Left kidney (tissue), 2 donors: ENCODE results near the gene ZNF862. TPM values are rescaled to one million over a fixed set of nuclear protein-coding genes. Genes with fewer than 3 reads are reported as not detected.

Source experiments
- DNase-seq: peaks from one replicate; pipeline ENCODE4 v3.0.0-alpha.2; 2013
- polyA plus RNA-seq: library from polyadenylated mRNA; unstranded; fragments of 120-200 nt; gene quantifications from one replicate; pipeline ENCODE4 v1.2.1, GENCODE V29; 2013; ENCODE audit not compliant: insufficient read length

ZNF862 gene
- polyA plus RNA-seq, 1 donor, result 27.0 TPM

DNA sequence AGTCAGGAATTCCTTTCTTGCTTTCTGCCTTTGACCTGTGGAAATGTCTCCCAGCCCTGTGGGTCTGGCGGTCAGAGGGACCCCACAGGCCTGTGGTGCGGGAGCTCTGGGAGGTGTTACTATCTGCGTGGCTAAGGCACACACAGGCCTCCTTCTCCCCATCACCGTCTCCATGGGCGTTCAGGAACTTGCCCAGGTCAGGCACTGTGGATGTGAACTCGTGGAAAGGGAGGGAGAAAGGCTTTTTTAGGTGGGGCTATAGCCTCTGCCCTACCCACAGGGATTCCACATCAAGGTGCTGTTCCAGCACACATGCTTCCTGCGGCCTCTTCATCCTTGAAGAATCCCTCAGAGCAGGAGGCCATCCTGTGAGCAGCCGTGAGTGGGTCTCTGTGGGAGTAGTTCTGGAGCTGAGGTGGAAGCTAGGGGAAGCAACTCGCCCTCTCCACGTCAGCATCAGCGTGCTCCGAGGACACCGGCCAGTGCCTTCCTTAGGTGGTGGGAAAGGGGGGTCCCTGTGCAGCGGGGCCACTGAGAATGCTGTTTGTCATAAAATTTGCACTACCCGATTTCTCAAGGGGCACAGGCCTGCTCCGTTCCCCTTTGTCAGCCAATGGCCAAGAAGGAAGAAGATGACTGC, 28.1 kb downstream of the ZNF862 start:
- no peak for DNase-seq

- DNase-seq, result no peak
These were observed 28.7 kb downstream of the ZNF862 start for GRCh38 chr7:149866779-149867447.

- DNase-seq, result no peak
These were observed 29.8 kb downstream of the ZNF862 start for GRCh38 chr7:149867762-149868622.

DNA sequence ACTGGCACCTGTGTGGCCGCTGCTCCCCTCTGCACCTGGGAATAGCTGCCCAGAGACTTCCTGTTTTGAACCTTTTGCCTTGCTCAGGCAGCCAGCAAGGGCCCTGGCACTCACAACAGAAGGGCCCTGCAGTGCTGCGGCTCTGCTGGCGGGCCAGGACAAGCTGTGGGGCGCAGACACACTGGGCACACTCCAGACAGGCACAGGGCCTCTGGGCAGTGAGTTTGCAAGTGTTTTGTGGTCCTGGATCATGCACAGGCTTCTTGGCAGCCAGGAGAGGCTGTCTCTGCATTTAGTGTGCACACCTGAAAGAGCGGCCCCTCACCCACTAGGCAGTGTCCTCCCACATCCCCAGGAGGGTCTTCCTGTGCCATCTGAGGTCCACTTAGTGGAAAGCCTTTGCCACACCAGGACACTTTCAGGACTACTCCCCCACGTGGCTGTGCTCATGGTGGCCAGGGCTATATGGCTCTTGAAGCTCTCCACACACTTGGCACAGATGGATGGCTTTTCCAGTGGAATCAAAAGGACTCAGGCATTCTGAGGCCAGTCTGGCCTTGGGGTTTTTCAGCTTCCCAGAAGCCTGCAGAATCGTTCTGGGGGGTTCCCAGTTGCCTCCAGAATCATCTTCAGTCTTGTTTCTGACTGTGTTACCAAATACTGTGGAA, 30.6 kb downstream of the ZNF862 start:
- no peak for DNase-seq

DNA sequence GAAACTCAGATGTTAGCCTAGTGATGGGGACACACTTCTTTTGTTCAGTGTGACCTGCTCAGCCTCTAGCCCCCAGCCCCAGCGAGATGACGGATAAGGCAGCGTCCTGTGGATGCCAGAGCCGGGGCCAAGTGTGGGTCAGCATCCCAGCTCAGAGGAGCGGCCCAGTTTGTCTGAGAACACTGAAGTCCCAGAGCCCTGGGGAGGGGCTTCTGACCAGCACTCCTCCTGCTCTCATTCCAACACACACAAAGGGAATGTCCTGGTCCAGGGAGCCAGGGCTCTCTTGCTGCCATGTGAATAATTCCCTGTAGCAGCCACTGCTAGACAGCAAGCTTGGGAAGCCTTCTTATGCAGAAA, 31.1 kb downstream of the ZNF862 start:
- no peak for DNase-seq

GRCh38 chr7:149869867-149870266, 31.7 kb downstream of the ZNF862 start:
- DNase-seq, result no peak

DNA sequence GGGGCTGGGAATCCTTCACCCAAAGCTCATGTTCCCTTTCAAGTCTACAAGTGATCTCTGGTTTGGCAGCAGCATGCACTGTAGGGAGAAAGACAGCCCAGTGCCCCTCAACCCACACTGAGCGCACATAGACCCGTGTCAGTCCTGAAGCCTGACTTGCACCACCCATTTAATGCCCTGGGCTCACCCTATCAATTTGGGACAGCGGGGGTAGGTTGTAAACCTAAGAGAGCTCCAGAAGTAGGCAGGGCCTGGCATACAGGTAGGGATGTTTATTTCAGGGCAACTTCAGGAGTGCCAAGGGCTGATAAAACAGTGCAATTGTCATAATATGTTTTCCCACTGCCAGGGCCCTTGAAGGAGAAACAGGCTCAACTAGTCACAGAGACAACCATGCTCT, 32.1 kb downstream of the ZNF862 start:
- DNase-seq, result no peak

GRCh38 chr7:149870701-149871483, 32.7 kb downstream of the ZNF862 start:
- no peak for DNase-seq

- DNase-seq, result no peak
These were observed 33.4 kb downstream of the ZNF862 start for GRCh38 chr7:149871576-149871975.

GRCh38 chr7:149872419-149873073, 34.4 kb downstream of the ZNF862 start:
- peak; percentile 83 for DNase-seq

GRCh38 chr7:149873074-149873969, 35.1 kb downstream of the ZNF862 start, which contains the start of gene ATP6V0E2:
Gene ATP6V0E2 (plus strand): TSS chr7:149873969. CDS start chr7:149874066, 97 bp downstream.
- DNase-seq, result peak; percentile 90

DNA sequence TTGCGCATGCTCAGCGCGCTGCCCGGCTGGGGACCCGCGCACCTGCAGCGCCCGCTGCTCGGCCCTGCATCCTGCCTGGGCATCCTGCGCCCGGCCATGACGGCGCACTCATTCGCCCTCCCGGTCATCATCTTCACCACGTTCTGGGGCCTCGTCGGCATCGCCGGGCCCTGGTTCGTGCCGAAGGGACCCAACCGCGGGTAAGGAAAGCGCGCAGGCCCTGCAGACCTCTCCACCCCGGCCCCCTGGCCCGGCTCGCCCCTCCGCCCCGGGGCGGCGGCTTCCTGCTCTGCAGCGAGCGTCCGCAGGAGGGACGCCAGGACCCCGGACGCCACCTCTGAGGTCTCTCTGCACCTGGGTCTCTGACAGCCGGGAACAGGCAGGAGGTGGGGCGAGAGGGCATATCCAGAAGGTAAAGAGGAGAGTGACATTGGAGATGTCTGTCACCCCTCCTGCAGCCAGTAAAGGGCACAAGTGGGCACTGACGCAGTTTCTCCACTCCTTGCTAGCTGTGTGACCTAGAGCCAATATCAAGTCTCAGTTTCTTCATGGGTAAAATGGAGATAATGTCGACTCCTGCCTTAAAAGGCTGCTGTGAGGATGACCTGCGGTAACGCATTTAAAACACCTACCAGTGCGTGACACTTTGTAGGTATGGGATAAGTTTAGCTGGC, 35.9 kb downstream of the ZNF862 start:
- no peak for DNase-seq

GRCh38 chr7:149874644-149875028, 36.5 kb downstream of the ZNF862 start:
- DNase-seq, result no peak

DNA sequence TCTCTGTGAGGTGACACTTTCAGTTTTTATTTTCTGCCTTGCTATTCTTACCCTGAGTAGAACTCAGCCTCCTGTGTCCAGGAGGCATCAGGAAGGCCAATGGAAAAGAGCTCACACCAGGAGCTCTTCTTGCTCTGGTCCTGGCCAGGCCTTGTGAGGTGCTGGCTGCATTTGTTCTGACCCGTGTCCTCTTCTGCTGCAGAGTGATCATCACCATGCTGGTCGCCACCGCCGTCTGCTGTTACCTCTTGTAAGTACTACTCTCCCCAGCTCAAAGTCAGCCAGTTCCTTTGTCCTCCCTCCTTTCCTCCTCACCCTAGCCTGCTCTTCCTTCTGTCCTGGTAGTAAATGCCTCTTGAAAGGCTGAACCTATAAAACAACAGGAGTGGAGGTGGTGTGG, 37.2 kb downstream of the ZNF862 start:
- no peak for DNase-seq

DNA sequence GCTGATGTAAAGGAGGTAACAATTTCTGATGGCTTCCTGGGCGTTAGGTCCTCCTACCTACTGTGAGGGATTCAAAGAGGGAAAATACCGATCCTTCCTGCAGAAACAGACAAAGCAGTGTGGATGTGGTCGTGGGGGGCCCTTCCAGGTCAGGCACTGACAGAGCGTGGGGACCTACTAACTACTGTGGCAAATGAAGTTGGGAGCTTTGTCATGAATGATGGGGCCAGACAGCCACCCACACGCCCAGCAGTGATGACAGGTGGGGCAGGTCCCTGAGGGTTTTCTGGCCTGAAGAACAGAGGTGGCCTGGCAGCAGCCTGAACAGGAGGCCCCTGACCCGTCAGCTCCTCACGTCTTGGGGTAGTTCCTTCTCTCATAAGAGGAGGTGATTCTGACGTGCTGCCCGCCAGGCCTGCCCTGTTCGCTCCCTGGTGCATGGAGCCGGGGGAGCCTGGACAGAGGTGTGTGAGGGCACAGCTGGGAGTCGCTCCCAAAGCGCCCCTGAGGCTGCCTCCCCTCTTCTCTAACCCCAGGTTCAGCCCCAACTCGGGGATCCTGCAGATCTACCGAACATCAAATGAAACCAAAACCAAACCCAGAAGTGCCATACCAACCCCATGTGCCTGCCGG, 39.8 kb downstream of the ZNF862 start:
- DNase-seq, result no peak

GRCh38 chr7:149878523-149878921, 40.3 kb downstream of the ZNF862 start:
- no peak for DNase-seq

DNA sequence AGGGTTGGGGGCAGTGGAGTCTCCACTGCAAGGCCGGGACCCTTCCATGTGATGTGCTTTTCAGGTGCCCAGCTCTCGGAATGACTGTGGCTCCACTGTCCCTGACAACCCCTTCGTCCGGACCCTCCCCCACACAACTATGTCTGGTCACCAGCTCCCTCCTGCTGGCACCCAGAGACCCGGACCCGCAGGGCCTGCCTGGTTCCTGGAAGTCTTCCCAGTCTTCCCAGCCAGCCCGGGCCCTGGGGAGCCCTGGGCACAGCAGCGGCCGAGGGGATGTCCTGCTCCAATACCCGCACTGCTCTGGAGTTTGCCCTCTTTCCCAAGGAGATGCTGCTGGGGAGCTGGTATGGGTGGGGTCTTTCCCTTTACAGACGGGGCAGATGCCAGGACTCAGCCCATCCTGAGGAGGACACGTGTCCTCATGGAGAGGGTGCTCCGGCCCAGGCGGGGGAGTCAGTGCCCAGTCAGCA, 41.1 kb downstream of the ZNF862 start:
- DNase-seq, result no peak

DNA sequence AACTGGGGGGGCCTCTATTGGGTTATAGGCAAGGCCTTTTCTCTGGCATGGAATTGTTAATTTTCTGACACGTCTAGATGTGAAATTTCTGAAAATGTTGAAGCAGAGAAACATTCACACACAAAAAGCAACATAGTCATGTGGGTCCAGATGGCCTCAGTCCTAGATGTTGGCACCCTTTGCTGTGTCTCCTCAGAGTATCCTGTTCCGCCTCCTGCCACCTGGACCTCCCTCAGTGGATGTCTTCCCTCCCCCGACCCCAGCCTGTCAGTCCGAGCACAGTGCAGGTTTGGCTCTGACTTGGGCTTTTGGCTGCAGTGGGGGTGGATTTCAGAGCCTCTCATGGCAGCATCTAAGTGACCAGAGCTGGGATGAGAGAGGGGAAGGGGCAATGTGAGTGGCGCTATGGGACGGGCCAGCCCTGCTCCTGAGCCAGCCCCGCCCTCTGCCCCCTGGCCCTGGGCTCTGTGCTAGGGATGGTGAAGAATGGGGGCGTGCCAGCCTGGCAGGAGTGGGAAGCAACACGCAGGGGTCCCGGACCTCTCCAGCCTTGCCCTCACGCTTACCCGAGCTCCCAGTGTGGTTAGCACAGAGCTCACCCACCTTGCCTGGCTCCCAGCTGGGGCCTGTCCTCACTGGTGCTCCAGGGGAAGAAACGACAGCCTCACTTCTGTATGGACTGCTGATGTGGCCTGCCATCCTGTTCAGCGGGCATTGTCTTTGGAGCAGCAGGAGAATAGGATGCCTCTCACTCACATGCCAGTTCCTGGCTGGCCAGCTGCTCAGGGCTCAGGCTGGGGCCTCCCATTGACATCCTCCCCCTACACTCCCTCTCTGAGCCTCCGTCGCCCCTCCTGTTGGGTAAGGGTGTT, 41.8 kb downstream of the ZNF862 start:
- DNase-seq, result no peak
